GM23338 (cell line): Measurements from ENCODE around the gene ZBTB24. TPM values are rescaled to one million over a fixed set of nuclear protein-coding genes. Genes with fewer than 3 reads are reported as not detected.
A peak's percentile ranks its signal among the peaks of the same experiment; 100 is the strongest.

Experiments
- ATAC-seq: fragments of 200-7000 bp; cut with Tn5 transposase; 3 replicates; pipeline ENCODE4 v1.9.1; 2020
- DNase-seq: peaks from one replicate; pipeline ENCODE4 v3.0.0-alpha.2; 2015; ENCODE audit warnings: low spot score
- H2AFZ ChIP-seq: fragments of 200-600 bp; sonication (generic); 2 replicates; pipeline ENCODE4 v1.8.0; 2016; ENCODE audit warnings: antibody characterized with exemption, mild to moderate bottlenecking, moderate library complexity
- H3F3A ChIP-seq: fragments of 200-600 bp; sonication (generic); replicated peaks from 2 replicates; pipeline ENCODE4 v1.8.0; 2017; ENCODE audit warnings: antibody characterized with exemption, mixed run types, low read depth
- H3K27ac ChIP-seq: fragments of 200-600 bp; sonication (generic); 2 replicates; pipeline ENCODE4 v1.6.1; 2016; ENCODE audit warnings: low read depth
- H3K27me3 ChIP-seq: fragments of 200-600 bp; sonication (generic); 2 replicates; pipeline ENCODE4 v1.8.0; 2016; ENCODE audit warnings: mild to moderate bottlenecking, mixed run types, moderate library complexity; ENCODE audit not compliant: insufficient read depth
- H3K36me3 ChIP-seq: fragments of 200-600 bp; sonication (generic); 2 replicates; pipeline ENCODE4 v1.8.0; 2016; ENCODE audit warnings: mild to moderate bottlenecking; ENCODE audit not compliant: insufficient read depth
- H3K4me1 ChIP-seq: fragments of 200-600 bp; sonication (generic); 2 replicates; pipeline ENCODE4 v1.8.0; 2016; ENCODE audit warnings: mild to moderate bottlenecking, moderate library complexity; ENCODE audit not compliant: insufficient read depth
- H3K4me2 ChIP-seq: fragments of 200-600 bp; sonication (generic); 2 replicates; pipeline ENCODE4 v1.7.1; 2017; ENCODE audit warnings: mixed run types
- H3K4me3 ChIP-seq: fragments of 200-600 bp; sonication (generic); 2 replicates; pipeline ENCODE4 v1.6.1; 2016; ENCODE audit warnings: mixed run types
- H3K79me2 ChIP-seq: fragments of 200-600 bp; sonication (generic); replicated peaks from 2 replicates; pipeline ENCODE4 v1.8.0; 2017; ENCODE audit warnings: mild to moderate bottlenecking; ENCODE audit not compliant: insufficient read depth
- H3K9me2 ChIP-seq: fragments of 200-600 bp; sonication (generic); 2 replicates; pipeline ENCODE4 v1.8.0; 2017; ENCODE audit not compliant: insufficient read depth
- H4K20me1 ChIP-seq: fragments of 200-600 bp; sonication (generic); replicated peaks from 2 replicates; pipeline ENCODE4 v1.8.0; 2017; ENCODE audit warnings: mild to moderate bottlenecking; ENCODE audit not compliant: insufficient read depth
- H3K27ac Mint-ChIP-seq: 2 replicates; pipeline ENCODE4 v1.8.0; 2020; ENCODE audit warnings: inconsistent platforms, mild to moderate bottlenecking, moderate library complexity, mixed read lengths
- H3K27me3 Mint-ChIP-seq: 3 replicates; pipeline ENCODE4 v1.8.0; 2022; ENCODE audit warnings: low read depth, mild to moderate bottlenecking, moderate library complexity, mixed read lengths, inconsistent platforms; ENCODE audit not compliant: insufficient read depth, poor library complexity
- H3K36me3 Mint-ChIP-seq: 3 replicates; pipeline ENCODE4 v1.8.0; 2021; ENCODE audit warnings: low read depth, mild to moderate bottlenecking, inconsistent platforms, moderate library complexity, mixed read lengths
- H3K4me1 Mint-ChIP-seq: 3 replicates; pipeline ENCODE4 v1.8.0; 2020; ENCODE audit warnings: mild to moderate bottlenecking, inconsistent platforms, mixed read lengths
- H3K4me3 Mint-ChIP-seq: 3 replicates; pipeline ENCODE4 v1.8.0; 2021; ENCODE audit warnings: moderate library complexity, mild to moderate bottlenecking, inconsistent platforms, mixed read lengths
- H3K9me3 Mint-ChIP-seq: 3 replicates; pipeline ENCODE4 v1.8.0; 2020; ENCODE audit warnings: moderate library complexity, mild to moderate bottlenecking, inconsistent platforms, mixed read lengths
- CREB1 ChIP-seq: fragments of 250-450 bp; sonication (Bioruptor Pico); IDR thresholded peaks from 2 replicates; pipeline ENCODE4 v1.5.0; 2020; ENCODE audit warnings: low read depth, mild to moderate bottlenecking, moderate library complexity
- CTCF ChIP-seq, 2 experiments: fragments of 200-600 bp in 1 of 2; sonication (generic) in 1 of 2; conservative IDR thresholded peaks; 2 replicates each; pipeline versions ENCODE4 v1.5.1 to v1.6.1; 2016 to 2017; ENCODE audit warnings: antibody characterized with exemption in 2 of 2, low read depth in 2 of 2, mild to moderate bottlenecking in 2 of 2, moderate library complexity in 1 of 2
- ETS1 ChIP-seq: IDR thresholded peaks from 2 replicates; pipeline ENCODE4 v1.6.1; 2016; ENCODE audit warnings: antibody characterized with exemption
- EZH2 ChIP-seq: fragments of 200-600 bp; sonication (generic); IDR thresholded peaks from one replicate; pipeline ENCODE4 v1.8.0; 2017; ENCODE audit warnings: antibody characterized with exemption, mild to moderate bottlenecking, low read depth; ENCODE audit not compliant: unreplicated experiment
- EZH2phosphoT487 ChIP-seq: fragments of 200-600 bp; sonication (generic); IDR thresholded peaks from one replicate; pipeline ENCODE4 v1.8.1; 2018; ENCODE audit warnings: antibody characterized with exemption; ENCODE audit not compliant: unreplicated experiment
- JUNB ChIP-seq: IDR thresholded peaks from one replicate; pipeline ENCODE4 v1.6.1; 2016; ENCODE audit warnings: antibody characterized with exemption; ENCODE audit not compliant: unreplicated experiment
- NANOG ChIP-seq: IDR thresholded peaks from 2 replicates; pipeline ENCODE4 v1.6.1; 2016; ENCODE audit warnings: antibody characterized with exemption, borderline replicate concordance
- REST ChIP-seq: IDR thresholded peaks from one replicate; pipeline ENCODE4 v1.6.1; 2018; ENCODE audit warnings: antibody characterized with exemption; ENCODE audit not compliant: unreplicated experiment
- STAT1 ChIP-seq: IDR thresholded peaks from one replicate; pipeline ENCODE4 v1.6.1; 2016; ENCODE audit warnings: antibody characterized with exemption; ENCODE audit not compliant: unreplicated experiment
- ZNF114 ChIP-seq: fragments of 250-450 bp; sonication (Bioruptor Pico); IDR thresholded peaks from 2 replicates; pipeline ENCODE4 v1.5.0; 2020; ENCODE audit warnings: mild to moderate bottlenecking, moderate library complexity
- polyA plus RNA-seq: library from polyadenylated mRNA; unstranded; fragments of >200 nt; fragmentation: Nextera tagmentation; extraction: Ambion mirVana; gene quantifications from 2 replicates; pipeline ENCODE4 v1.2.1, GENCODE V29; 2016
- total RNA-seq: library from RNA; depleted of rRNA; stranded (reverse); fragments of >200 nt; shearing (Covaris generic); gene quantifications from 2 replicates; pipeline ENCODE4 v1.2.3, GENCODE V29; 2014

The ZBTB24 gene
- total and polyA plus RNA-seq, 2 experiments from 2014 or later: 7.9 to 22.0 TPM

- Mint-ChIP-seq H3K36me3 (peaks cover 5% of the 10 kb centered on the region; the same call in 2 of the 3 replicates), H3K4me1 (peaks cover 3% of the 10 kb centered on the region; the same call in 2 of the 3 replicates), H3K4me3 (no peak overlapping the region), H3K27me3 (peaks cover 3% of the 10 kb centered on the region), H3K27ac (no peak overlapping the region), H3K9me3 (peaks cover 15% of the 10 kb centered on the region)
- ATAC-seq (no peak), DNase-seq (peak; percentile 8)
- Histone ChIP-seq H3K27ac (no peak overlapping the region), H3F3A (no peaks in the 10 kb centered on the region), H3K9me2 (no peaks in the 10 kb centered on the region), H3K4me1 (no peaks in the 10 kb centered on the region), H3K4me3 (no peak overlapping the region), H3K36me3 (no peaks in the 10 kb centered on the region), H2AFZ (no peak overlapping the region), H3K27me3 (no peaks in the 10 kb centered on the region), H3K4me2 (no peak overlapping the region), H4K20me1 (no peaks in the 10 kb centered on the region), H3K79me2 (no peaks in the 10 kb centered on the region)
- TF ChIP-seq CTCF (conservative IDR thresholded peaks at IDR 0.05; ENCODE audit: low read depth in 2 of 2) (no peak), JUNB (no peak), NANOG (no peak), REST (no peak), EZH2 (no peak), ZNF114 (CRISPR knock-in tag) (no peak), CREB1 (CRISPR knock-in tag) (no peak)
Observed at GRCh38 chr6:109524129-109524528, 41.1 kb upstream of the ZBTB24 start.

- Histone ChIP-seq H3F3A (no peaks in the 10 kb centered on the region), H3K27me3 (no peaks in the 10 kb centered on the region), H2AFZ (no peak overlapping the region), H3K79me2 (no peaks in the 10 kb centered on the region), H4K20me1 (no peaks in the 10 kb centered on the region), H3K4me2 (no peak overlapping the region), H3K9me2 (no peaks in the 10 kb centered on the region), H3K4me1 (no peaks in the 10 kb centered on the region), H3K36me3 (no peaks in the 10 kb centered on the region), H3K27ac (no peak overlapping the region), H3K4me3 (no peak overlapping the region)
- no peaks in the 10 kb centered on the region for H3K27me3 Mint-ChIP-seq
- peaks cover 13% of the 10 kb centered on the region for H3K9me3 Mint-ChIP-seq
- no peak for TF ChIP-seq STAT1
- no peak for TF ChIP-seq EZH2phosphoT487
- TF ChIP-seq CTCF (conservative IDR thresholded peaks at IDR 0.05; ENCODE audit: low read depth in 2 of 2): no peak
- TF ChIP-seq JUNB: no peak
- TF ChIP-seq ETS1: no peak
- no peak for DNase-seq
- peaks cover 3% of the 10 kb centered on the region; the same call in 2 of the 3 replicates for H3K4me1 Mint-ChIP-seq
- no peak overlapping the region for H3K4me3 Mint-ChIP-seq
- ATAC-seq: no peak
- H3K36me3 Mint-ChIP-seq: peaks cover 5% of the 10 kb centered on the region; the same call in 2 of the 3 replicates
- H3K27ac Mint-ChIP-seq: no peak overlapping the region
Observed at GRCh38 chr6:109523478-109523877, 40.5 kb upstream of the ZBTB24 start.
